H1 (cell line): ENCODE data around the gene CD37.

ENCODE experiments used
- EGR1 ChIP-seq: IDR thresholded peaks from 2 replicates; pipeline ENCODE4 v1.6.1; 2011; ENCODE audit warnings: low read depth, low read length, borderline replicate concordance
- POLR2A ChIP-seq, 2 experiments: IDR thresholded peaks; 1 replicate in 1 of 2; 2 replicates in 1 of 2; pipeline ENCODE4 v1.6.1; 2011; ENCODE audit warnings: low read depth in 2 of 2, low read length in 2 of 2, mild to moderate bottlenecking in 2 of 2; ENCODE audit errors: control extremely low read depth in 1 of 2
- SP1 ChIP-seq: IDR thresholded peaks from 2 replicates; pipeline ENCODE4 v1.6.1; 2011; ENCODE audit warnings: low read depth, low read length
- SUZ12 ChIP-seq: fragments of 200-600 bp; sonication (generic); IDR thresholded peaks from 2 replicates; pipeline ENCODE4 v1.6.1; 2012; ENCODE audit warnings: mild to moderate bottlenecking, inconsistent platforms, low read length, moderate library complexity, mixed read lengths
- YY1 ChIP-seq: IDR thresholded peaks from 2 replicates; pipeline ENCODE4 v1.6.1; 2011; ENCODE audit warnings: low read depth, mild to moderate bottlenecking, low read length
- TF ChIP-seq, protein P1 (sequence below), 3 experiments: IDR thresholded peaks; 1 replicate in 2 of 3; 2 replicates in 1 of 3; pipeline versions ENCODE4 v1.5.1 to v1.6.1; 2011; ENCODE audit warnings: low read length in 3 of 3, mild to moderate bottlenecking in 3 of 3, inconsistent platforms in 2 of 3, low read depth in 1 of 3, moderate library complexity in 1 of 3; ENCODE audit not compliant: insufficient read depth in 1 of 3; ENCODE audit errors: control extremely low read depth in 1 of 3
- TF ChIP-seq, protein P2 (sequence below): IDR thresholded peaks from 2 replicates; pipeline ENCODE4 v1.6.1; 2011; ENCODE audit warnings: low read length, improper control_type of control experiment
- TF ChIP-seq, protein P3 (sequence below): IDR thresholded peaks from 2 replicates; pipeline ENCODE4 v1.6.1; 2012; ENCODE audit warnings: inconsistent platforms

DNA sequence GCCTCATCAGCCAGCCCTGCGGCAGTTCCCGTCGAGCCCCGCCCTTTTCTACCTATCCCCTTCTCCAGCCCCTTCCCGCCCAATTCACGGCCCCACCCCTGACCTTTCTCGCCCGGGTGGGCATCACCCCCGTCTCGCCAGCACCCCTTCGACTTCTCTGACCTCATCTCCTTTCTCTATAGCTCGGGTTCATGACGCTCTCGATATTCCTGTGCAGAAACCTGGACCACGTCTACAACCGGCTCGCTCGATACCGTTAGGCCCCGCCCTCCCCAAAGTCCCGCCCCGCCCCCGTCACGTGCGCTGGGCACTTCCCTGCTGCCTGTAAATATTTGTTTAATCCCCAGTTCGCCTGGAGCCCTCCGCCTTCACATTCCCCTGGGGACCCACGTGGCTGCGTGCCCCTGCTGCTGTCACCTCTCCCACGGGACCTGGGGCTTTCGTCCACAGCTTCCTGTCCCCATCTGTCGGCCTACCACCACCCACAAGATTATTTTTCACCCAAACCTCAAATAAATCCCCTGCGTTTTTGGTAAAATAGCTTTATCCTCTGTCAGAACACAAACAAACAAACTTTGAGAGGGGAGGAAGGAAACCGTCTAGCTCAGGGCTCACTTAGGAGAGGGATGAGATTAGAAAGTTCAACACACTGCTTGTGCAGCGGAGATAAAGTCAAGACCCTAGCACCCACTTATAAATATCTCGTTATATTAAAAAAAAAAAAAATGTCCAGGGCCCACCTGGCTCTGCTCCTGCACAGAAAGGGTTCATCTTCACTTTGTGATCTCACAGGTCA is 5.1 kb downstream of the CD37 start:
- no peak for TF ChIP-seq SUZ12
- TF ChIP-seq POLR2A (IDR thresholded peaks at IDR 0.05; ENCODE audit: control extremely low read depth in 1 of 2, low read depth in 2 of 2, low read length in 2 of 2) = no peak
- TF ChIP-seq, protein P1, sequence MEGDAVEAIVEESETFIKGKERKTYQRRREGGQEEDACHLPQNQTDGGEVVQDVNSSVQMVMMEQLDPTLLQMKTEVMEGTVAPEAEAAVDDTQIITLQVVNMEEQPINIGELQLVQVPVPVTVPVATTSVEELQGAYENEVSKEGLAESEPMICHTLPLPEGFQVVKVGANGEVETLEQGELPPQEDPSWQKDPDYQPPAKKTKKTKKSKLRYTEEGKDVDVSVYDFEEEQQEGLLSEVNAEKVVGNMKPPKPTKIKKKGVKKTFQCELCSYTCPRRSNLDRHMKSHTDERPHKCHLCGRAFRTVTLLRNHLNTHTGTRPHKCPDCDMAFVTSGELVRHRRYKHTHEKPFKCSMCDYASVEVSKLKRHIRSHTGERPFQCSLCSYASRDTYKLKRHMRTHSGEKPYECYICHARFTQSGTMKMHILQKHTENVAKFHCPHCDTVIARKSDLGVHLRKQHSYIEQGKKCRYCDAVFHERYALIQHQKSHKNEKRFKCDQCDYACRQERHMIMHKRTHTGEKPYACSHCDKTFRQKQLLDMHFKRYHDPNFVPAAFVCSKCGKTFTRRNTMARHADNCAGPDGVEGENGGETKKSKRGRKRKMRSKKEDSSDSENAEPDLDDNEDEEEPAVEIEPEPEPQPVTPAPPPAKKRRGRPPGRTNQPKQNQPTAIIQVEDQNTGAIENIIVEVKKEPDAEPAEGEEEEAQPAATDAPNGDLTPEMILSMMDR (IDR thresholded peaks at IDR 0.05; ENCODE audit: control extremely low read depth in 1 of 3, insufficient read depth in 1 of 3, low read depth in 1 of 3, low read length in 3 of 3) = no peak
- TF ChIP-seq, protein P2, sequence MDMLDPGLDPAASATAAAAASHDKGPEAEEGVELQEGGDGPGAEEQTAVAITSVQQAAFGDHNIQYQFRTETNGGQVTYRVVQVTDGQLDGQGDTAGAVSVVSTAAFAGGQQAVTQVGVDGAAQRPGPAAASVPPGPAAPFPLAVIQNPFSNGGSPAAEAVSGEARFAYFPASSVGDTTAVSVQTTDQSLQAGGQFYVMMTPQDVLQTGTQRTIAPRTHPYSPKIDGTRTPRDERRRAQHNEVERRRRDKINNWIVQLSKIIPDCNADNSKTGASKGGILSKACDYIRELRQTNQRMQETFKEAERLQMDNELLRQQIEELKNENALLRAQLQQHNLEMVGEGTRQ = peak; percentile 69
- TF ChIP-seq, protein P3, sequence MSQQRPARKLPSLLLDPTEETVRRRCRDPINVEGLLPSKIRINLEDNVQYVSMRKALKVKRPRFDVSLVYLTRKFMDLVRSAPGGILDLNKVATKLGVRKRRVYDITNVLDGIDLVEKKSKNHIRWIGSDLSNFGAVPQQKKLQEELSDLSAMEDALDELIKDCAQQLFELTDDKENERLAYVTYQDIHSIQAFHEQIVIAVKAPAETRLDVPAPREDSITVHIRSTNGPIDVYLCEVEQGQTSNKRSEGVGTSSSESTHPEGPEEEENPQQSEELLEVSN = no peak
- TF ChIP-seq YY1 = no peak
- TF ChIP-seq SP1 = no peak
- TF ChIP-seq EGR1 = no peak
